Kidney (tissue), 14 donors: ENCODE results near the gene ACTR8. TPM values are rescaled to one million over a fixed set of nuclear protein-coding genes. Genes with fewer than 3 reads are reported as not detected.

Source experiments
- DNase-seq, 5 donors: peaks; one replicate each; pipeline ENCODE4 v3.0.0-alpha.2; 2013 to 2020
- FAIRE-seq: peaks from 2 replicates; lab custom pipeline; 2012; peaks lifted over from hg19 to GRCh38; lab: Jason Lieb, UNC
- H3K27ac ChIP-seq, 2 donors: one replicate each; pipeline ENCODE4 v1.7.0; 2013; ENCODE audit warnings: low read depth in 2 of 2, low read length in 2 of 2, inconsistent platforms in 1 of 2
- H3K27me3 ChIP-seq: one replicate; pipeline ENCODE4 v1.7.1; 2013; ENCODE audit warnings: low read length, inconsistent platforms; ENCODE audit not compliant: control insufficient read depth, insufficient read depth
- H3K36me3 ChIP-seq, 3 donors: one replicate each; pipeline versions ENCODE4 v1.7.0 to v1.7.1; 2013; ENCODE audit warnings: low read length in 3 of 3, control low read depth in 1 of 3, inconsistent platforms in 1 of 3; ENCODE audit not compliant: insufficient read depth in 3 of 3, control insufficient read depth in 2 of 3
- H3K4me1 ChIP-seq, 3 donors: one replicate each; pipeline versions ENCODE4 v1.7.0 to v1.7.1; 2013; ENCODE audit warnings: low read length in 3 of 3, inconsistent platforms in 1 of 3, low read depth in 1 of 3; ENCODE audit not compliant: control insufficient read depth in 2 of 3, insufficient read depth in 2 of 3
- H3K4me3 ChIP-seq, 3 donors: one replicate each; pipeline versions ENCODE4 v1.7.0 to v1.8.1; 2013; ENCODE audit warnings: low read length in 3 of 3, control low read depth in 1 of 3, inconsistent platforms in 1 of 3
- H3K9ac ChIP-seq, 3 donors: one replicate each; pipeline versions ENCODE4 v1.7.0 to v1.7.1; 2013; ENCODE audit warnings: low read length in 3 of 3, control low read depth in 1 of 3, inconsistent platforms in 1 of 3
- H3K9me3 ChIP-seq, 3 donors: one replicate each; pipeline versions ENCODE4 v1.7.0 to v1.7.1; 2013; ENCODE audit warnings: low read length in 3 of 3, control low read depth in 1 of 3, inconsistent platforms in 1 of 3; ENCODE audit not compliant: control insufficient read depth in 2 of 3, insufficient read depth in 1 of 3
- CTCF ChIP-seq: IDR thresholded peaks from 3 replicates; pipeline ENCODE4 v1.5.1; 2012; ENCODE audit warnings: mild to moderate bottlenecking, moderate library complexity, borderline replicate concordance; ENCODE audit not compliant: insufficient read depth; ENCODE audit errors: extremely low read depth
- intact Hi-C: fragments of 100-400 bp; cut with DNase I; formaldehyde crosslinking; loops from one replicate; pipeline ENCODE4 v1.11.1; 2022
- polyA plus RNA-seq: library from polyadenylated mRNA; stranded (reverse); fragments of 350-450 nt; fragmentation: Illumina TruSeq; extraction: RNeasy Lipid Tissue Mini Kit (QIAGEN cat#74804); gene quantifications from one replicate; pipeline ENCODE4 v1.2.3, GENCODE V29; 2014; ENCODE audit warnings: low read depth, low replicate concordance; ENCODE audit not compliant: insufficient read depth
- total RNA-seq: library from RNA; stranded (reverse); fragmentation: NEBNext Ultra II Directional; extraction: Animal tissue kit (Norgen Biotek cat#: 25700); gene quantifications from one replicate; pipeline ENCODE4 v1.2.1, GENCODE V29; 2021
- donor health status: control.
- donor health status: control.
- donor health status: control.
- donor health status: control.
- donor health status: control.
- donor health status: DM: yes; HTN: yes; CAD: no.
- donor health status: Normal renal cell carcinoma (clear cell type).

The ACTR8 gene
- total and polyA plus RNA-seq, 2 donors from 2014 or later, result 20.4 to 29.6 TPM

DNA sequence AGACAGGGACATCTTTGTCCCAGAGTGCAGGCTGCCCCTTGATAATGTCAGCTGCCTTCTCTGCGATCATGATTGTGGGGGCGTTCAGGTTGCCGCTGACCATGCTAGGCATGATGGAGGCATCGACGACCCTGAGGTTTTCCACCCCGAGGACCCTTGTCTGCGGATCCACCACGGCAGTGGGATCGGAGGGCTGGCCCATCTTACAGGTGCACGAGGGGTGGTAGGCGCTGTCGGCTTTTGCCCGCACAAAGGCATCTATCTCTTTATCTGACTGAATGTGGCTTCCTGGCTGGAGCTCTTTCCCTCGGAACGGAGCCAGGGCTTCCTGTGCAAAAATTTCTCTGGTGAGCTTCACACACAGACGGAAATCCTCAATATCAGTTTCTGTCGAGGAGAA, 64.1 kb downstream of the ACTR8 start:
- DNase-seq (peak in 1 of 5 donors; percentile 57), FAIRE-seq (no peak)
- Histone ChIP-seq H3K27me3 (no peaks in the 10 kb centered on the region), H3K36me3 (peaks cover 0 to 51% (median 22%) of the 10 kb centered on the region in 3 donors), H3K4me3 (no peak overlapping the region), H3K9me3 (no peaks in the 10 kb centered on the region), H3K27ac (no peak overlapping the region), H3K4me1 (no peaks in the 10 kb centered on the region), H3K9ac (no peak overlapping the region)
- no peak for TF ChIP-seq CTCF
- intact Hi-C loops, result no loop called here

- Histone ChIP-seq H3K4me3 (no peak overlapping the region), H3K9ac (no peak overlapping the region), H3K27me3 (no peaks in the 10 kb centered on the region), H3K9me3 (no peaks in the 10 kb centered on the region), H3K4me1 (no peaks in the 10 kb centered on the region), H3K27ac (no peak overlapping the region), H3K36me3 (peaks cover 0 to 45% (median 22%) of the 10 kb centered on the region in 3 donors)
- FAIRE-seq (no peak), DNase-seq (peak in 1 of 5 donors; percentile 27)
- TF ChIP-seq CTCF, result no peak
- intact Hi-C loops, result no loop called here
Measured at GRCh38 chr3:53817211-53817610, 64.7 kb downstream of the ACTR8 start.

Other genes starting within 250 kb of the ACTR8 start
- gene CHDH, start 35.7 kb downstream of the ACTR8 start, total RNA-seq, result 33.4 TPM
- 26.5 TPM for gene CHDH, start 35.7 kb downstream of the ACTR8 start, polyA plus RNA-seq
- 27.7 TPM for gene IL17RB, start 35.6 kb downstream of the ACTR8 start, total RNA-seq
- 87.4 TPM for gene IL17RB, start 35.6 kb downstream of the ACTR8 start, polyA plus RNA-seq
- gene SELENOK, start 9.7 kb upstream of the ACTR8 start, total RNA-seq, result 51.0 TPM
- 106 TPM for gene SELENOK, start 9.7 kb upstream of the ACTR8 start, polyA plus RNA-seq
- 11.2 TPM for gene CACNA2D3, start 240.4 kb upstream of the ACTR8 start, total RNA-seq
- gene CACNA2D3, start 240.4 kb upstream of the ACTR8 start, polyA plus RNA-seq, result 5.7 TPM